Calu3 (cell line): ENCODE measurements around the gene TRMT44. TPM values are rescaled to one million over a fixed set of nuclear protein-coding genes. Genes with fewer than 3 reads are reported as not detected.

ENCODE experiments used
- BruUV-seq: library from RNA; stranded (reverse); fragments of 400-500 nt; replicated peaks from 2 replicates; lab custom pipeline; 2021; lab: Mats Ljungman, UMichigan
- CTCF ChIA-PET: fragments of 300-600 bp; sonication (Branson Sonifier 250); formaldehyde crosslinking; loops from one replicate; lab custom pipeline; 2022; ENCODE audit warnings: antibody characterized with exemption; lab: Charles Lee
- DNase-seq: peaks from one replicate; pipeline ENCODE4 v3.0.0; 2022
- H3K27ac Mint-ChIP-seq: one replicate; pipeline ENCODE4 v1.8.0; 2022; ENCODE audit warnings: mixed read lengths; ENCODE audit not compliant: unreplicated experiment
- H3K27me3 Mint-ChIP-seq: one replicate; pipeline ENCODE4 v1.8.0; 2022; ENCODE audit warnings: mixed read lengths; ENCODE audit not compliant: unreplicated experiment
- H3K36me3 Mint-ChIP-seq: one replicate; pipeline ENCODE4 v1.8.0; 2022; ENCODE audit warnings: mild to moderate bottlenecking, moderate library complexity, mixed read lengths; ENCODE audit not compliant: insufficient read depth, unreplicated experiment
- H3K4me1 Mint-ChIP-seq: one replicate; pipeline ENCODE4 v1.8.0; 2022; ENCODE audit warnings: mild to moderate bottlenecking, low read depth, mixed read lengths; ENCODE audit not compliant: unreplicated experiment
- H3K4me3 Mint-ChIP-seq: one replicate; pipeline ENCODE4 v1.8.0; 2022; ENCODE audit warnings: mild to moderate bottlenecking, low read depth, moderate library complexity, mixed read lengths; ENCODE audit not compliant: unreplicated experiment
- H3K9me3 Mint-ChIP-seq: one replicate; pipeline ENCODE4 v1.8.0; 2022; ENCODE audit warnings: low read depth, mixed read lengths; ENCODE audit not compliant: unreplicated experiment
- intact Hi-C: fragments of 100-400 bp; cut with micrococcal nuclease; formaldehyde crosslinking; loops from one replicate; pipeline ENCODE4 v1.10.0; 2022; ENCODE audit not compliant: unreplicated experiment
- total RNA-seq: library from RNA; stranded (reverse); gene quantifications from 2 replicates; pipeline ENCODE4 v1.2.3, GENCODE V29; 2022
- TF ChIP-seq, protein P1 (sequence below): fragments of 200-600 bp; IDR thresholded peaks from one replicate; pipeline ENCODE4 v1.8.0; 2022; ENCODE audit warnings: antibody characterized with exemption; ENCODE audit not compliant: unreplicated experiment

TRMT44 gene
- total RNA-seq, 1 experiment from 2014 or later = 21.5 TPM

DNA sequence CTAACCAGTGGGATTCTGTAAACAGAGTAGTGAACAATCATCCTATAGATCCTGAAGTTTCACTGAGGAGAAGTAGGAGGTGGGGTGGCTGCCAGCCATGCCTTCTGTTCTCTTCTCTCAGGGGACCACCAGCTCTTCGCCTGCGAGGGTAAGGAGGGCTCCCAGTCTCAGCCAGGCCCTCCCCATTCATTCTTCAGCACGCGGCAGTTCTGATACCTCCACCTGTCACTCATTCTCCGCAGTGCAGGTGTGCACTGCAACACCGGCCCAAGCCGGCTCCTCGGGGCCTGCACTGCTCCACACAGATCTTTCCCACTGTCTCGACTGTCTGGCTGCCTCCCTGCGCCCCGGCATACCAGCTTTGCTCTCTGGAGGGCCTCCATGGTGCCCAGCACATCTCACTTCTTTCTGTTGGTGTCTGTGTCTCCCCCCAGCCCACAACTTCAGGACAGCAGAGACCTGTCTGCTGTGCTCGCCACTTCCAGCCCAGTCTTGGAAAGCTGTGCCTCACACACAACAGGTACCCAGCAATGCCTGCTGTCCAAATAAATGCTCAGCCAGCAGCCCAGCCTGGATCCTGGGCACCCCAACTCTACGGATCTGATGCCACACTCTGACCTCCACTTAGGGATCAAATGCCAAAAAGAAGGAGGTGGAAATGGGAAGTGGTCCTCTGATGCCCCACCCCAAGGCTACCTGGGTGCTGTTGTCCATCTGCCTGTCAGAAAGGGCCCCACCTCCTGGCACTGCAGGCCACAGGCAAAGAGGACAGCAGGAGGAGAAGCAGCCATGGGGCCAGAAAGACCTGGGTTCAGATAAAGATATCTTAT, 29.0 kb upstream of the TRMT44 start:
- no TSS peak for BruUV-seq
- no peaks in the 10 kb centered on the region for H3K4me1 Mint-ChIP-seq
- CTCF ChIA-PET = no interaction called here
- no peak overlapping the region for H3K4me3 Mint-ChIP-seq
- H3K36me3 Mint-ChIP-seq = peaks cover 5% of the 10 kb centered on the region
- no peaks in the 10 kb centered on the region for H3K9me3 Mint-ChIP-seq
- TF ChIP-seq, protein P1, sequence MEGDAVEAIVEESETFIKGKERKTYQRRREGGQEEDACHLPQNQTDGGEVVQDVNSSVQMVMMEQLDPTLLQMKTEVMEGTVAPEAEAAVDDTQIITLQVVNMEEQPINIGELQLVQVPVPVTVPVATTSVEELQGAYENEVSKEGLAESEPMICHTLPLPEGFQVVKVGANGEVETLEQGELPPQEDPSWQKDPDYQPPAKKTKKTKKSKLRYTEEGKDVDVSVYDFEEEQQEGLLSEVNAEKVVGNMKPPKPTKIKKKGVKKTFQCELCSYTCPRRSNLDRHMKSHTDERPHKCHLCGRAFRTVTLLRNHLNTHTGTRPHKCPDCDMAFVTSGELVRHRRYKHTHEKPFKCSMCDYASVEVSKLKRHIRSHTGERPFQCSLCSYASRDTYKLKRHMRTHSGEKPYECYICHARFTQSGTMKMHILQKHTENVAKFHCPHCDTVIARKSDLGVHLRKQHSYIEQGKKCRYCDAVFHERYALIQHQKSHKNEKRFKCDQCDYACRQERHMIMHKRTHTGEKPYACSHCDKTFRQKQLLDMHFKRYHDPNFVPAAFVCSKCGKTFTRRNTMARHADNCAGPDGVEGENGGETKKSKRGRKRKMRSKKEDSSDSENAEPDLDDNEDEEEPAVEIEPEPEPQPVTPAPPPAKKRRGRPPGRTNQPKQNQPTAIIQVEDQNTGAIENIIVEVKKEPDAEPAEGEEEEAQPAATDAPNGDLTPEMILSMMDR = no peak
- no peak for DNase-seq
- H3K27me3 Mint-ChIP-seq = no peaks in the 10 kb centered on the region
- intact Hi-C loops = no loop called here
- no peak overlapping the region for H3K27ac Mint-ChIP-seq

DNA sequence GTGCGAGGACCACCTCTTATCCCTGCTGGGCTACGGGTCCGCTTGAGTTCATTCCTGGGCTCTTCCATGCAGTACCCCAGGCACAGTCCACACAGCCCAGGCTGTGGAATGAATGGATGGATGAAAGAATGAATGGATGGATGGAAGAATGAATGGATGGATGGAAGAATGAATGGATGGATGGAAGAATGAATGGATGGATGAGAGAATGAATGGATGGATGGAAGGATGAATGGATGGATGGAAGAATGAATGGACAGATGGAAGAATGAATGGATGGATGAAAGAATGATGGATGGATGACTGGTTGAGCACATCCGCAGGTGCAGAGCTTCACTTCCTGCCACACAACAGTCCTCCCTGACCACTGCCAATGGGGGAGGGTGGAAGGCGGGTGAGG, 28.3 kb upstream of the TRMT44 start:
- no TSS peak for BruUV-seq
- intact Hi-C loops = no loop called here
- Mint-ChIP-seq H3K36me3 (peaks cover 5% of the 10 kb centered on the region), H3K9me3 (no peaks in the 10 kb centered on the region), H3K4me3 (no peak overlapping the region), H3K27me3 (no peaks in the 10 kb centered on the region), H3K4me1 (no peaks in the 10 kb centered on the region), H3K27ac (no peak overlapping the region)
- TF ChIP-seq, protein P1 = no peak
- CTCF ChIA-PET = no interaction called here
- no peak for DNase-seq

DNA sequence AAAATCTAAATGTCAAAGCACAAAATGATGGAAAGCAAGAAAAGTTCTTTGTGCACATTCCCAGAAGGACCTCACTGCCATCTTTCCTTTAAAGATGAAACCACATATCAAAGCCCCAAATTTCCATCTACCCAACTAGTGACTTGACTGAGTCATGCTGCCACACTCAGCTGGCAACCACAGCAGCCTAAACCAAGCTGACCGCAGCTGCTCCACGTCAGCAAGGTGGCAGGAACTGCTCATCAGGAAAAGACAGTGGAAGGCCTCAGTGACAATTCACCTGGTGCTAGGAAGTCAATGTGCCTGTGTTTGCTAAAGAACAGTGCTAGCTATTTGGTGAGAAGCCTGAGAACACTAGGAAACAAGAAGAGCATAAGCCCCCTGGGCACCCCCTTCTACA, 26.2 kb upstream of the TRMT44 start:
- Mint-ChIP-seq H3K36me3 (peaks cover 5% of the 10 kb centered on the region), H3K4me1 (no peaks in the 10 kb centered on the region), H3K27me3 (no peaks in the 10 kb centered on the region), H3K9me3 (no peaks in the 10 kb centered on the region), H3K4me3 (no peak overlapping the region), H3K27ac (no peak overlapping the region)
- DNase-seq = no peak
- TF ChIP-seq, protein P1 = no peak
- CTCF ChIA-PET = no interaction called here
- no TSS peak for BruUV-seq
- intact Hi-C loops = no loop called here

DNA sequence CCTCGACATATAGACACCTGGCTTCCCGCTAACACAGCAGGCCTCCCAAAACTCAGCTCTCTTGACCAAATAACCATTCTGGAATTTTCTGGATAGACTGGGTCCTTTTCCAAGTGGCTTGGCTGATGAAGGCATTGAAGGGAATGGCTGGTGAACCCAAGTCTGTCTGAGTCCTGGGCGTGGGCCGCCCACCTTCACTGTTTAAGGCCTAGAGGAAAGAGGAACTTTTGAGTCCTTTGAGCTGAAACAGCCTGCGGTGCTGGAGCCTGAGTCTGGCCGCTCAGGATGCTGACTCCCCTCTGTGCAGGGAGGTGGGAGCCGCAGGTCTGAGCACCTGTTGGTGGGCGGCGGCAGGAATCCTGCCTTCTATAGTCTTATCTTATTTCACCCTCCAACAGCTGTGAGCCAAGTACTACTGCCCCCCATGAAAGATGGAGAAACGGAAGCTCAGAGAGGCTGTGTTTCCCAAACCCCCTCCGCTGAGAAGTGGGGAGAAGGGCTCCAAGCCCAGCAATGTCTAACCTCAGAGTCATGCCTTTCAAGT, 23.4 kb upstream of the TRMT44 start:
- no peaks in the 10 kb centered on the region for H3K27me3 Mint-ChIP-seq
- no TSS peak for BruUV-seq
- peaks cover 3% of the 10 kb centered on the region for H3K36me3 Mint-ChIP-seq
- TF ChIP-seq, protein P1 = no peak
- CTCF ChIA-PET = no interaction called here
- H3K27ac Mint-ChIP-seq = no peak overlapping the region
- no peaks in the 10 kb centered on the region for H3K9me3 Mint-ChIP-seq
- intact Hi-C loops = no loop called here
- DNase-seq = no peak
- H3K4me1 Mint-ChIP-seq = peaks cover 7% of the 10 kb centered on the region
- no peak overlapping the region for H3K4me3 Mint-ChIP-seq
